GM15510 (cell line): ENCODE measurements around the gene FLRT2.

Experiments used
- POLR2A ChIP-seq: IDR thresholded peaks from 3 replicates; pipeline ENCODE4 v1.6.1; 2011; ENCODE audit warnings: borderline replicate concordance; ENCODE audit not compliant: insufficient read length; ENCODE audit errors: extremely low read depth

Gene FLRT2

DNA sequence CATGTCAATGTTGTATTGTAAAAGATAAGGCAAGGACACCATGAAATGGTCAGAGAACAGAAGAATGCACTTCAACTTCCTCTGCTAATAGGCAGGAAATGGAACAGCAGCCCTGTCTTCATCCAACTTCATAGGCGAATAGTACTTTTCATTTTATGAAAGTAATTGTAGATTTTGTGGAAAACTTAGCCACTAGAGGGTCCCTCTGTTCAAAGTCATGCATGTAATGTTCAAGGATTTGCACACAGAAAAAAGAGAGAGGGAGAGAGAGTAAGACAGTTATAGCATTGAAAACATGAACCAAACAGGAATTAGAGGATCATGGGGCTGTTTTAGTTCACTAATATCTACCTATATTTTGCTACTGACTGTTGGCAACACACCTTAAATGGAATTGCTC lies 172.2 kb downstream of the FLRT2 start:
- TF ChIP-seq POLR2A: no peak

GRCh38 chr14:85702997-85703396 lies 173.1 kb downstream of the FLRT2 start:
- no peak for TF ChIP-seq POLR2A
